ENCODE results near the gene ADAMTS8.

DNA sequence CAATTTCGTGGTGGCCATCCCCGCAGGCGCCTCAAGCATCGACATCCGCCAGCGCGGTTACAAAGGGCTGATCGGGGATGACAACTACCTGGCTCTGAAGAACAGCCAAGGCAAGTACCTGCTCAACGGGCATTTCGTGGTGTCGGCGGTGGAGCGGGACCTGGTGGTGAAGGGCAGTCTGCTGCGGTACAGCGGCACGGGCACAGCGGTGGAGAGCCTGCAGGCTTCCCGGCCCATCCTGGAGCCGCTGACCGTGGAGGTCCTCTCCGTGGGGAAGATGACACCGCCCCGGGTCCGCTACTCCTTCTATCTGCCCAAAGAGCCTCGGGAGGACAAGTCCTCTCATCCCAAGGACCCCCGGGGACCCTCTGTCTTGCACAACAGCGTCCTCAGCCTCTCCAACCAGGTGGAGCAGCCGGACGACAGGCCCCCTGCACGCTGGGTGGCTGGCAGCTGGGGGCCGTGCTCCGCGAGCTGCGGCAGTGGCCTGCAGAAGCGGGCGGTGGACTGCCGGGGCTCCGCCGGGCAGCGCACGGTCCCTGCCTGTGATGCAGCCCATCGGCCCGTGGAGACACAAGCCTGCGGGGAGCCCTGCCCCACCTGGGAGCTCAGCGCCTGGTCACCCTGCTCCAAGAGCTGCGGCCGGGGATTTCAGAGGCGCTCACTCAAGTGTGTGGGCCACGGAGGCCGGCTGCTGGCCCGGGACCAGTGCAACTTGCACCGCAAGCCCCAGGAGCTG is 44.8 kb upstream of the ADAMTS8 start:
- TF ChIP-seq, protein P1, sequence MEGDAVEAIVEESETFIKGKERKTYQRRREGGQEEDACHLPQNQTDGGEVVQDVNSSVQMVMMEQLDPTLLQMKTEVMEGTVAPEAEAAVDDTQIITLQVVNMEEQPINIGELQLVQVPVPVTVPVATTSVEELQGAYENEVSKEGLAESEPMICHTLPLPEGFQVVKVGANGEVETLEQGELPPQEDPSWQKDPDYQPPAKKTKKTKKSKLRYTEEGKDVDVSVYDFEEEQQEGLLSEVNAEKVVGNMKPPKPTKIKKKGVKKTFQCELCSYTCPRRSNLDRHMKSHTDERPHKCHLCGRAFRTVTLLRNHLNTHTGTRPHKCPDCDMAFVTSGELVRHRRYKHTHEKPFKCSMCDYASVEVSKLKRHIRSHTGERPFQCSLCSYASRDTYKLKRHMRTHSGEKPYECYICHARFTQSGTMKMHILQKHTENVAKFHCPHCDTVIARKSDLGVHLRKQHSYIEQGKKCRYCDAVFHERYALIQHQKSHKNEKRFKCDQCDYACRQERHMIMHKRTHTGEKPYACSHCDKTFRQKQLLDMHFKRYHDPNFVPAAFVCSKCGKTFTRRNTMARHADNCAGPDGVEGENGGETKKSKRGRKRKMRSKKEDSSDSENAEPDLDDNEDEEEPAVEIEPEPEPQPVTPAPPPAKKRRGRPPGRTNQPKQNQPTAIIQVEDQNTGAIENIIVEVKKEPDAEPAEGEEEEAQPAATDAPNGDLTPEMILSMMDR (IDR thresholded peaks at IDR 0.05) = no peak
- TF ChIP-seq MYC (IDR thresholded peaks at IDR 0.05; ENCODE audit: borderline replicate concordance, low read length) (no peak), TP53 (CRISPR knock-in tag; IDR thresholded peaks at IDR 0.05) (no peak), EP300 (IDR thresholded peaks at IDR 0.05) (no peak)

All from A549 (cell line).